Muscle layer of duodenum (tissue), 2 donors: ENCODE data around the gene TCEA2.

ENCODE experiments used
- H3K27ac ChIP-seq: one replicate; pipeline ENCODE4 v1.7.0; 2013; ENCODE audit warnings: mild to moderate bottlenecking, low read length
- H3K27me3 ChIP-seq: one replicate; pipeline ENCODE4 v1.7.0; 2013; ENCODE audit warnings: low read depth, mild to moderate bottlenecking, control low read depth, low read length
- H3K36me3 ChIP-seq, 2 donors: one replicate each; pipeline ENCODE4 v1.7.0; 2013; ENCODE audit warnings: low read length in 2 of 2, control low read depth in 1 of 2, mild to moderate bottlenecking in 1 of 2; ENCODE audit not compliant: insufficient read depth in 2 of 2, control insufficient read depth in 1 of 2
- H3K4me1 ChIP-seq, 2 donors: one replicate each; pipeline ENCODE4 v1.7.0; 2013; ENCODE audit warnings: low read length in 2 of 2, mild to moderate bottlenecking in 2 of 2, control low read depth in 1 of 2, moderate library complexity in 1 of 2; ENCODE audit not compliant: insufficient read depth in 2 of 2, control insufficient read depth in 1 of 2
- H3K4me3 ChIP-seq, 2 donors: one replicate each; pipeline ENCODE4 v1.7.0; 2013; ENCODE audit warnings: low read length in 2 of 2, low read depth in 1 of 2, mild to moderate bottlenecking in 1 of 2
- H3K9me3 ChIP-seq, 2 donors: one replicate each; pipeline ENCODE4 v1.7.0; 2013; ENCODE audit warnings: low read length in 2 of 2, control low read depth in 1 of 2, mild to moderate bottlenecking in 1 of 2; ENCODE audit not compliant: control insufficient read depth in 1 of 2
- donor health status: healthy.

TCEA2 gene

GRCh38 chr20:64077876-64078551 lies 15.0 kb downstream of the TCEA2 start:
- H3K9me3 ChIP-seq: no peaks in the 10 kb centered on the region
- H3K4me3 ChIP-seq: peak overlapping the region; percentile 57 to 82
- H3K4me1 ChIP-seq: peaks cover 8 to 20% of the 10 kb centered on the region in 2 donors
- H3K27me3 ChIP-seq: no peaks in the 10 kb centered on the region
- H3K27ac ChIP-seq: no peak overlapping the region
- peaks cover 0 to 14% of the 10 kb centered on the region in 2 donors for H3K36me3 ChIP-seq

- peak overlapping the region; percentile 39 for H3K27ac ChIP-seq
- peaks cover 8 to 27% of the 10 kb centered on the region in 2 donors for H3K4me1 ChIP-seq
Measured at GRCh38 chr20:64078934-64079272, 15.9 kb downstream of the TCEA2 start.

DNA sequence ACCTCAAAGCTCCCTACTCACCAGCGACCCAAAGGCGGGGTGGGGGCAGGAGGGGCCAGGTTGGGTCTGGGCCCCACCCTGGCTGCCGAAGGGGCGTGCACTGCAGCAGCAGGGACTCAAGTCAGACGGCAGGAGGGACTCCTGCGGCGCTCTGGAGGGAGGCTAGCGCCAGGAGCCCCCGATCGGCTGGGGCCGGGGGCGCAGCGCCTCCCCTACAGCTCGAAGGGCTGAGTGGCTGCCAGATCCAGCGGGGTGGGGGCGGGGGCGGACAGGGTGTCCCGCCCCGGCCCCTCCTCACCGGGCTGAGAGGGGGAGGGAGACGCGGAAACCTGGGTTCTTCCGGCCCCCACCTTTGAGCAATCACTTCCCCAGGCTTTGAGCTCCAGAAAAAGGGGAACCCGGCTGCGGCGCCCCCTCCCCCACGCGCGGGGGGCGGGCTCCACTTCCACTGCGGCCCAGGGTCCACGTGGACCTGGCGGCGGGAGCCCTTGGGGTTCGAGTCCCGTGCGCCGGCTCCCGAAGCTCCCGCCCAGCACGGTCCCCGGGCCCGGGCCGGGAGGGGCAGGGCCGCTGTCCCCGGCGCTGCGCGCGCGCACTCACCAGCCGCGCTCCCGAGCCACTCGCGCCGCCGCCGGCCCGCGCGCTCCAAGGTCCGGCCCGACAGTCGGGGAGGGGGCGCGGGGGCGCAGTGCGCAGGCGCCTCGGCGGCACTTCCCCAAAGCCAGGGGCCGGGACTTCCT lies 16.4 kb downstream of the TCEA2 start, which contains the start of gene RGS19:
TSS of gene RGS19 (minus strand) at position 246 of the 740 bp plus-strand sequence. CDS start 2,632 bp downstream, outside the sequence.
- no peaks in the 10 kb centered on the region for H3K9me3 ChIP-seq
- peaks cover 0 to 2% of the 10 kb centered on the region in 2 donors for H3K36me3 ChIP-seq
- peak within 1 kb of the TSS; percentile 57 to 82 for H3K4me3 ChIP-seq
- H3K4me1 ChIP-seq: peaks cover 8 to 33% of the 10 kb centered on the region in 2 donors
- H3K27ac ChIP-seq: peak within 1 kb of the TSS; percentile 39
- peaks cover 5% of the 10 kb centered on the region for H3K27me3 ChIP-seq

More at GRCh38 chr20:64078934-64079272, 15.9 kb downstream of the TCEA2 start:
- Histone ChIP-seq H3K36me3 (peaks cover 0 to 7% of the 10 kb centered on the region in 2 donors), H3K9me3 (no peaks in the 10 kb centered on the region), H3K4me3 (peak overlapping the region; percentile 57 to 82), H3K27me3 (no peaks in the 10 kb centered on the region)

DNA sequence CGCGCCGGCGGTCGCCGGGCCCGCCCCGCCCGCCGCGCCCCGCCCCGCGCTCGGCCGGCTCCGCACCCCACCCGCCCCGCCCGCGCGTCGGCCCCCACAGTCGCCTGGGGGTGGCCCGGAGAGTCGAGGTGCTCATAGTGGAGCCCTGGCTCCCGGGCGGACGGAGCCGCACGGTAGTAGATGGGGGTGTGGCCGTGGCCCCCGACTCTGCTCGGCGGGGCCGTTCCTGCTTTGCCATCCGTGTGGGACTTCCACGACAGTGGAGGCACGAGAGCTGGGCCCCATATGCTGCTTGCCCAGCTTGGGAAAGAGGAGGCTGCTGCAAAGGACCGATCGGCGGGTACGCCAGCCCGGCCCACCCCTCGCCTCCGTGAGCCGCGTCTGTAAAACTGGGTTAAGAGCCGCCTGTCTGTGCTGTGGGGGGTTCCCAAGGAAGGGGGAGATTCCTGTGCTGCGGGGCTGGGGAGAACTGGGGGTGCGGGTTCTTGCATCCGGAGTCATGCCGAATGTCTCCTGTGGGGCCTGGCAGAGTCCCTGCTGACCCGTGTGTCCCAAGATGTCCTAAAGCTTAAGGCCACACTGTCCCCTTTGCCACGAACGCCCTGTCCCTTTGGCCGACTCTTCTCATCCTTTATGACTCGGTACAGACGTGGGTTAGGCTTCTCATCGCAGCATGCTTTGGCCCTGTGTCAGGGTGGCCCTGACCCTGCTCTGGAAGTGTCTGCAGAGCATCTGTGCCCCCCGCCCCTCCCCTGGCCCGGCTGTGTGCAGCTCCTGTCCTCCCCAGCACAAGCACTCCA lies 17.2 kb downstream of the TCEA2 start, which contains the start of gene OPRL1:
TSS of gene OPRL1 (plus strand) at position 70 of the 800 bp plus-strand sequence. CDS start 12,639 bp downstream, outside the sequence.
- H3K27ac ChIP-seq: peak within 1 kb of the TSS; percentile 39
- H3K9me3 ChIP-seq: no peaks in the 10 kb centered on the region
- H3K4me1 ChIP-seq: peaks cover 8 to 36% of the 10 kb centered on the region in 2 donors
- peak within 1 kb of the TSS; percentile 57 to 82 for H3K4me3 ChIP-seq
- H3K36me3 ChIP-seq: no peaks in the 10 kb centered on the region
- H3K27me3 ChIP-seq: peaks cover 13% of the 10 kb centered on the region

- peak overlapping the region in 1 of 2 donors; percentile 61 for H3K4me3 ChIP-seq
- H3K27me3 ChIP-seq: peaks cover 14% of the 10 kb centered on the region
- no peaks in the 10 kb centered on the region for H3K9me3 ChIP-seq
- no peaks in the 10 kb centered on the region for H3K36me3 ChIP-seq
- no peak overlapping the region for H3K27ac ChIP-seq
- H3K4me1 ChIP-seq: peaks cover 8 to 36% of the 10 kb centered on the region in 2 donors
Measured at GRCh38 chr20:64080813-64081623, 18.0 kb downstream of the TCEA2 start.

GRCh38 chr20:64081624-64081964 lies 18.6 kb downstream of the TCEA2 start:
- H3K27ac ChIP-seq: no peak overlapping the region
- peaks cover 14% of the 10 kb centered on the region for H3K27me3 ChIP-seq
- H3K4me1 ChIP-seq: peaks cover 8 to 36% of the 10 kb centered on the region in 2 donors
- H3K36me3 ChIP-seq: no peaks in the 10 kb centered on the region
- no peak overlapping the region for H3K4me3 ChIP-seq
- no peaks in the 10 kb centered on the region for H3K9me3 ChIP-seq

- H3K27me3 ChIP-seq: peaks cover 14% of the 10 kb centered on the region
- no peak overlapping the region for H3K27ac ChIP-seq
- H3K4me3 ChIP-seq: no peak overlapping the region
- H3K4me1 ChIP-seq: peaks cover 8 to 36% of the 10 kb centered on the region in 2 donors
- H3K9me3 ChIP-seq: peaks cover 0 to 2% of the 10 kb centered on the region in 2 donors
- no peaks in the 10 kb centered on the region for H3K36me3 ChIP-seq
Measured at GRCh38 chr20:64082126-64082731, 19.2 kb downstream of the TCEA2 start.

GRCh38 chr20:64082820-64083377 lies 19.9 kb downstream of the TCEA2 start:
- H3K27ac ChIP-seq: no peak overlapping the region
- H3K4me1 ChIP-seq: peaks cover 8 to 36% of the 10 kb centered on the region in 2 donors
- H3K27me3 ChIP-seq: peaks cover 14% of the 10 kb centered on the region

GRCh38 chr20:64083378-64083803 lies 20.4 kb downstream of the TCEA2 start:
- peaks cover 8 to 36% of the 10 kb centered on the region in 2 donors for H3K4me1 ChIP-seq
- H3K9me3 ChIP-seq: peaks cover 0 to 7% of the 10 kb centered on the region in 2 donors
- H3K36me3 ChIP-seq: no peaks in the 10 kb centered on the region
- no peak overlapping the region for H3K27ac ChIP-seq
- H3K4me3 ChIP-seq: peak overlapping the region in 1 of 2 donors; percentile 67
- peaks cover 14% of the 10 kb centered on the region for H3K27me3 ChIP-seq

More at GRCh38 chr20:64082820-64083377, 19.9 kb downstream of the TCEA2 start:
- H3K36me3 ChIP-seq: no peaks in the 10 kb centered on the region
- peak overlapping the region in 1 of 2 donors; percentile 67 for H3K4me3 ChIP-seq
- H3K9me3 ChIP-seq: peaks cover 0 to 7% of the 10 kb centered on the region in 2 donors
